Activated CD8-positive, alpha-beta T cell treated with anti-CD3 and anti-CD28 coated beads, Interleukin-2, amount 10 ng/mL, durations not matched to agents 7 days and 5 days (primary cell): ENCODE measurements around the gene RBBP5. TPM values are rescaled to one million over a fixed set of nuclear protein-coding genes. Genes with fewer than 3 reads are reported as not detected.

Source experiments
- ATAC-seq: fragments of 150-1000 bp; cut with Tn5 transposase; one replicate; pipeline ENCODE4 v1.10.0; 2021; ENCODE audit warnings: moderate library complexity
- CTCF ChIA-PET: fragments of 350-600 bp; sonication (Branson Sonifier 250); formaldehyde crosslinking; loops from one replicate; lab custom pipeline; 2021; ENCODE audit warnings: antibody characterized with exemption; lab: Charles Lee
- POLR2A ChIA-PET: fragments of 350-600 bp; sonication (Branson Sonifier 250); formaldehyde crosslinking; loops from one replicate; lab custom pipeline; 2021; ENCODE audit warnings: antibody characterized with exemption; lab: Charles Lee
- DNase-seq: peaks from one replicate; pipeline ENCODE4 v3.0.0-alpha.2; 2020
- H3K27ac Mint-ChIP-seq: one replicate; pipeline ENCODE4 v1.8.0; 2021; ENCODE audit warnings: mild to moderate bottlenecking, mixed read lengths
- H3K27me3 Mint-ChIP-seq: one replicate; pipeline ENCODE4 v1.8.0; 2021; ENCODE audit warnings: low read depth, mixed read lengths
- H3K36me3 Mint-ChIP-seq: one replicate; pipeline ENCODE4 v1.8.0; 2021; ENCODE audit warnings: low read depth, mixed read lengths
- H3K4me1 Mint-ChIP-seq: one replicate; pipeline ENCODE4 v1.8.0; 2021; ENCODE audit warnings: low read depth, mixed read lengths
- H3K4me3 Mint-ChIP-seq: one replicate; pipeline ENCODE4 v1.8.0; 2021; ENCODE audit warnings: mild to moderate bottlenecking, mixed read lengths
- H3K9me3 Mint-ChIP-seq: one replicate; pipeline ENCODE4 v1.8.0; 2022; ENCODE audit warnings: mixed read lengths; ENCODE audit not compliant: insufficient read depth
- total RNA-seq, 2 experiments: library from RNA; stranded (reverse); gene quantifications; one replicate each; pipeline ENCODE4 v1.2.3, GENCODE V29; 2021

Gene RBBP5
- total RNA-seq, 2 experiments from 2014 or later = 20.3 to 22.0 TPM

DNA sequence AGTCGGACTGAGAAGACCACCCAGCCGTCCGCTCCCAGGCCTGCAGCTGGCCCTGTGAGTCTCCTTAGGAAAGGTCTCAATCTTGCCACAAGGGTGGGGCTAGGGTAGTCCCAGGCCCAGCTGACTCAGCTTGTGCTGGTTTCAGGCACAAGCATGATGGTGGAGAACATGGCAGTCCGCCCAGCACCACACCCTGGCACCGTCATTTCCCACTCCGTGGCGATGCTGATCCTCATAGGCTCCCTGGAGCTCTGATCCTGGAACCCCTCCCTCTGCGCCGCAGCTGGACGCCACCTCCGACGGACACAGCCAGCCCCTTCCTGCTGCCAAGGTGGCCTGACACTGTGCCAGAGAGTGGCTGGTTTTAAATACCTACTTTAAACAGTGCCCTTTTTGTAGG lies 48.3 kb downstream of the RBBP5 start:
- ATAC-seq (no peak), DNase-seq (no peak)
- Mint-ChIP-seq H3K27me3 (no peaks in the 10 kb centered on the region), H3K9me3 (no peaks in the 10 kb centered on the region), H3K4me3 (no peak overlapping the region), H3K27ac (no peak overlapping the region), H3K4me1 (no peaks in the 10 kb centered on the region), H3K36me3 (no peaks in the 10 kb centered on the region)
- ChIA-PET CTCF (interaction anchor here (11.2 kb wide), 1 partner anchor 11 kb away, joined by 81 read pairs; no protein-coding TSS in a partner anchor), POLR2A (no interaction called here)

DNA sequence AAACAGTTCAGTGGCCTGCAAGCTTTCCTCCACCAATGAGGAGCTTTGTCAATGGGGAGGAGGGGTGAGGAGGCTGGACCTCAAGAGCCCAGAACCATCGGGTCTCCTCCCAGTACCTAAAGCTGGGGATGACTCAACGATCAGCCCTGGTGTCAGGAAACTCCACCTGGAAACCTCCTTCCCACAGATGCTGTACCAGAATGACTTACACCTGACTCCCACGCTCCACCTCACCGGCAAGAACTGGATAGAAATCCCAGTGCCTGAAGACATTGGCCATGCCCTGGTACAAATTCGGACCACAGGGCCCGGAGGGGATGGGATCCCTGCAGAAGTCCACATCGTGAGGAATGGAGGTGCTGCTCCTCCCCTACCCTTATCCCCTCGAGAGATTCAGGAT lies 48.9 kb downstream of the RBBP5 start:
- CTCF ChIA-PET = interaction anchor here (2.4 kb wide), 1 partner anchor 12 kb away, joined by 15 read pairs; no protein-coding TSS in a partner anchor

DNA sequence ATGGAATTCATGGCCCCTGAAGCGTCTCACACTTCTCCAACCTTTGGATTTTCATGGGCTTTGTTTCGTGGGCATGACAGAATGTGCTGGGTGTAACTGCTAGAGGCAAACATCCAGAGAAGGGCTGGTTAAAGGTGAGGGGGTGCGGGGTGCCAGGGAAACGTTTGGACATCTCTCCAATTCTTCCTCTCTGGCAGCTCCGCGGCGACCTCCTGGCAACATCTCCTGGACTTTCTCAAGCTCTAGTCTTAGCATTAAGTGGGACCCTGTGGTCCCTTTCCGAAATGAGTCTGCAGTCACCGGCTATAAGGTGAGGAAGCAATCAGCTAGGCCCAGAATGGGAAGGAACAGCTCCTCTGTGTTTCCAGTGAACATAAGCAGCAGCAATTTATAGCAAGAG lies 49.5 kb downstream of the RBBP5 start:
- DNase-seq (no peak), ATAC-seq (no peak)
- Mint-ChIP-seq H3K27ac (no peak overlapping the region), H3K4me3 (no peak overlapping the region), H3K27me3 (no peaks in the 10 kb centered on the region), H3K9me3 (no peaks in the 10 kb centered on the region), H3K4me1 (no peaks in the 10 kb centered on the region), H3K36me3 (no peaks in the 10 kb centered on the region)
- ChIA-PET CTCF (interaction anchor here (2.4 kb wide), 1 partner anchor 11 kb away, joined by 15 read pairs; no protein-coding TSS in a partner anchor), POLR2A (no interaction called here)

More for the DNA sequence above, 48.9 kb downstream of the RBBP5 start:
- Mint-ChIP-seq H3K36me3 (no peaks in the 10 kb centered on the region), H3K27ac (no peak overlapping the region), H3K27me3 (no peaks in the 10 kb centered on the region), H3K4me3 (no peak overlapping the region), H3K4me1 (no peaks in the 10 kb centered on the region), H3K9me3 (no peaks in the 10 kb centered on the region)
- DNase-seq (no peak), ATAC-seq (no peak)
- POLR2A ChIA-PET = no interaction called here

DNA sequence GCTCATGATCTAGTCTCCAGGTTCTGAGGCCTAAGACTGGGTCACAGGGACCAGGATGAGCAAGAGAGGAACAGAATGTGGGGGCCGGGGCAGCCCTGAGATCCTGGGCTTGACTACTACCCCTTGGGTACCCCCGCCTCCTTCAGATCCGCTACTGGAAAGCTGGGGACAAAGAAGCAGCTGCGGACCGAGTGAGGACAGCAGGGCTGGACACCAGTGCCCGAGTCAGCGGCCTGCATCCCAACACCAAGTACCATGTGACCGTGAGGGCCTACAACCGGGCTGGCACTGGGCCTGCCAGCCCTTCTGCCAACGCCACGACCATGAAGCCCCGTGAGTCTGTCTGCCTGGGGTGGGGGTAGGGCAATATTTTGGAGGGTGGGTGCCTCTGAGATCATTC lies 50.0 kb downstream of the RBBP5 start:
- POLR2A ChIA-PET = no interaction called here
- no peaks in the 10 kb centered on the region for H3K4me1 Mint-ChIP-seq
- DNase-seq (no peak), ATAC-seq (no peak)
- CTCF ChIA-PET = interaction anchor here (0.9 to 2.4 kb wide), 2 partner anchors 10 kb away, joined by 3 to 15 read pairs; no protein-coding TSS in a partner anchor
- H3K36me3 Mint-ChIP-seq = no peaks in the 10 kb centered on the region
- H3K27me3 Mint-ChIP-seq = no peaks in the 10 kb centered on the region
- H3K27ac Mint-ChIP-seq = no peak overlapping the region
- H3K4me3 Mint-ChIP-seq = no peak overlapping the region
- H3K9me3 Mint-ChIP-seq = no peaks in the 10 kb centered on the region

DNA sequence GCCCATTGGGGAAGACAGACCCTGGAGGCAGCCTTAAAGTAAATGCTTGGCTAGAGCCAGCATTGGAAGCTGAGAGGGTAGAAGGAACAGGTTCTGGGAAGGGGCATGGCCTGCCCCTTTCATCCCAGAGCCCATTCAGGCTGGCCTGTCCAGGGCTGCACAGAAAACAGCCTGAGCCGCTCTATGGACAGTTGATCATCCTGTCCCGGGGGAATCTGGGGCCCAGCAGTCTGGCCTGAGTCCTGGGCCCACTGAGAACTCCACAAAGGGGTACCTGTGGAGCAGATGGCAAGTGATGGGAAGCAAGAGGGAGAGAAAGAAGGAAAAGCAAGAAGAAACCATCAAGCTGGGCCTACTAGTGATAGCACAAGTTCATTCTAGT lies 50.8 kb downstream of the RBBP5 start:
- Mint-ChIP-seq H3K4me3 (no peak overlapping the region), H3K27ac (no peak overlapping the region)
- CTCF ChIA-PET = interaction anchor here (0.9 to 2.4 kb wide), 2 partner anchors 10 to 11 kb away, joined by 3 to 15 read pairs; no protein-coding TSS in a partner anchor

DNA sequence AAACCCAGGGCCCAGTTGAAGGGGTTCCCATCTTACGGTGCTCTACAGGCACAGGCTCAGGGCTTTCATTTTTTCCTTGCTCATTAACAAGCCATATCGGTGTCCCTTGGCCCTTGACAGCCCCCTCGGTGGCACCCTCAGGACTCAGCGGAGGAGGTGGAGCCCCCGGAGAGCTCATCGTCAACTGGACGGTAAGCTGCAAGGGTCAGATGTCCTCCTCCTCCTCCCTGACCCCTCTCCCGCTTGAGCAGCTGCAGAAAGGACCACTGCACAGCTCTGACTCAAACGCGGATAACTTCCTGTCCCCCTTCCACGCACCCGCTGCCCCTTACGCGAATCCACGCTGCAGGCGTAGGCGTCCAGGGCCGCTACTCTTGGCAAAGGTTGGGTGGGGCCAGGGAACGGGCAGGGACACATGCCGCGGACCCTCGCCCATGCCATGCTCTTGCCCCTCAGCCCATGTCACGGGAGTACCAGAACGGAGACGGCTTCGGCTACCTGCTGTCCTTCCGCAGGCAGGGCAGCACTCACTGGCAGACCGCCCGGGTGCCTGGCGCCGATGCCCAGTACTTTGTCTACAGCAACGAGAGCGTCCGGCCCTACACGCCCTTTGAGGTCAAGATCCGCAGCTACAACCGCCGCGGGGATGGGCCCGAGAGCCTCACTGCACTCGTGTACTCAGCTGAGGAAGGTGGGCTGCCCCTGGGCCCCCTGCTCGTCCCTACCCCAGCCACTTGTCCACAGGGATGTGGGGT lies 52.2 kb downstream of the RBBP5 start:
- Mint-ChIP-seq H3K9me3 (no peaks in the 10 kb centered on the region), H3K27me3 (no peaks in the 10 kb centered on the region), H3K4me3 (no peak overlapping the region), H3K36me3 (no peaks in the 10 kb centered on the region), H3K27ac (no peak overlapping the region), H3K4me1 (no peaks in the 10 kb centered on the region)
- ChIA-PET CTCF (interaction anchor here (1.5 kb wide), 1 partner anchor 8 kb away, joined by 6 read pairs; no protein-coding TSS in a partner anchor), POLR2A (interaction anchor here (0.5 kb wide), 1 partner anchor 221 kb away, joined by 3 read pairs; no protein-coding TSS in a partner anchor)
- DNase-seq = no peak
- ATAC-seq = no peak

More for the DNA sequence above, 50.8 kb downstream of the RBBP5 start:
- Mint-ChIP-seq H3K4me1 (no peaks in the 10 kb centered on the region), H3K9me3 (no peaks in the 10 kb centered on the region), H3K27me3 (no peaks in the 10 kb centered on the region), H3K36me3 (no peaks in the 10 kb centered on the region)
- POLR2A ChIA-PET = no interaction called here
- ATAC-seq = no peak
- no peak for DNase-seq

DNA sequence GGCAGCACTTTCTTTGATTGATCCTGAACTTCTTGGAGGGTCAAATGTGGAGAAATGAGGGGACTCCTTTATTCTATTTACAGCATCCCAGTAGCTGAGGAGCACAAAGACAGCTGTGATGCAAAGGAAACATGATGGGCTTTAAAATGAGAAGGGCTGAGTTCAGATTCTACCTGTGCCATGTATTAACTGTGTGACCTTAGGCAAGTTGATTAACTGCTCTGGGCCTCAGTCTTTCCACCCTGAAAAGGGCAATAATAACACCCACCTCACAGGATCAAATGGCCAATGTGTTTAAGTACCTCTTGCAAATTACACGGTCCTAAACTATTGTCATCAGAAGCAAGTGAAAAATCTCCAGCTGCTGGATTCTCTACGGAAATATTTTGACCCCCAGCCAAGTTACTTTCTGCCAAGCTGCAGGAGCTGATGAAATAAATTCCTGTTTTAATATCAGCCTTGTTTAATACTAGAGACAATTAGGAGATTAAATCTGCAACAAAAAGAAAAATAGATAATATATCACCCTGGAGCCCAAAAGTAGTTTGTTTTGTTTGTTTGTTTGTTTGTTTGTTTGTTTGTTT lies 53.2 kb downstream of the RBBP5 start:
- POLR2A ChIA-PET = no interaction called here
- ATAC-seq (no peak), DNase-seq (no peak)
- H3K4me1 Mint-ChIP-seq = no peaks in the 10 kb centered on the region
- CTCF ChIA-PET = no interaction called here
- no peaks in the 10 kb centered on the region for H3K27me3 Mint-ChIP-seq
- no peak overlapping the region for H3K27ac Mint-ChIP-seq
- no peak overlapping the region for H3K4me3 Mint-ChIP-seq
- H3K36me3 Mint-ChIP-seq = no peaks in the 10 kb centered on the region
- H3K9me3 Mint-ChIP-seq = no peaks in the 10 kb centered on the region

DNA sequence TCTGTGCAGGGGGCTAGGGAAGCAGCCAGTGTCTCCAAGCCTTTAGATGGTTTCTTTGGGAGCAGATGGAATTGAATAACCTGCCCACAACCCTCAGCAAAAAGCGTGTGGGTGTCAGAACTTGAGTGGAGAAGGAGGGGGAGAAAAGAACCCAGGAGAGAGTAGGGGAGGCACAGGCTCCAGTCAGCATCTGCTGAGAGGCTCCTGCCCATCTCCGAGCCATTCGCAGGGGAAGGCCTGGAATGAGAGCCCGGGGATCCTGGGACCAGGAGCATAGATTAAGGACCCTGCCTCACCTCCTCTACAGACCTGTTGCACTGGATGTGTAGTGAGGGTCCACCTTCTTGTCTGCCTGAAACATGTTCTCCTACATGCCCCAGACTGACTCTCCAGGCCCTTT lies 53.8 kb downstream of the RBBP5 start:
- DNase-seq = no peak
- no peak overlapping the region for H3K4me3 Mint-ChIP-seq
- no peaks in the 10 kb centered on the region for H3K9me3 Mint-ChIP-seq
- H3K36me3 Mint-ChIP-seq = no peaks in the 10 kb centered on the region
- ChIA-PET POLR2A (no interaction called here), CTCF (no interaction called here)
- no peaks in the 10 kb centered on the region for H3K4me1 Mint-ChIP-seq
- no peak for ATAC-seq
- no peaks in the 10 kb centered on the region for H3K27me3 Mint-ChIP-seq
- no peak overlapping the region for H3K27ac Mint-ChIP-seq

DNA sequence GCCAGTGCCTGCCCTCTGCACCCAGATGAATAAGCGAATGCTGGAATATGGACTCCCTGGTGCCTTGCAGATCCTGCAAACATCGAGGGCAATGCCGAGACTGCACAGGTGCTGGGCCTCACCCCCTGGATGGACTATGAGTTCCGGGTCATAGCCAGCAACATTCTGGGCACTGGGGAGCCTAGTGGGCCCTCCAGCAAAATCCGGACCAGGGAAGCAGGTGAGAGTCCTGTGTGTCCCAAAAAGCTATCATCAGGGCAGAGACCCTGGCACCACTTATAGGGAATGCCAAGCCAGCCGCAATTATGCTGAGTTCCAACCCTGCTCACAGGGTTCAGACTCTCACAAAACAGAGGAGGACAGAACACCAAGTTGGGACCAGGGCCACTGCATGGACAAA lies 54.7 kb downstream of the RBBP5 start:
- CTCF ChIA-PET = no interaction called here
- Mint-ChIP-seq H3K27me3 (no peaks in the 10 kb centered on the region), H3K4me1 (no peaks in the 10 kb centered on the region), H3K27ac (no peak overlapping the region), H3K36me3 (no peaks in the 10 kb centered on the region), H3K9me3 (no peaks in the 10 kb centered on the region), H3K4me3 (no peak overlapping the region)
- no peak for DNase-seq
- no peak for ATAC-seq
- POLR2A ChIA-PET = no interaction called here

DNA sequence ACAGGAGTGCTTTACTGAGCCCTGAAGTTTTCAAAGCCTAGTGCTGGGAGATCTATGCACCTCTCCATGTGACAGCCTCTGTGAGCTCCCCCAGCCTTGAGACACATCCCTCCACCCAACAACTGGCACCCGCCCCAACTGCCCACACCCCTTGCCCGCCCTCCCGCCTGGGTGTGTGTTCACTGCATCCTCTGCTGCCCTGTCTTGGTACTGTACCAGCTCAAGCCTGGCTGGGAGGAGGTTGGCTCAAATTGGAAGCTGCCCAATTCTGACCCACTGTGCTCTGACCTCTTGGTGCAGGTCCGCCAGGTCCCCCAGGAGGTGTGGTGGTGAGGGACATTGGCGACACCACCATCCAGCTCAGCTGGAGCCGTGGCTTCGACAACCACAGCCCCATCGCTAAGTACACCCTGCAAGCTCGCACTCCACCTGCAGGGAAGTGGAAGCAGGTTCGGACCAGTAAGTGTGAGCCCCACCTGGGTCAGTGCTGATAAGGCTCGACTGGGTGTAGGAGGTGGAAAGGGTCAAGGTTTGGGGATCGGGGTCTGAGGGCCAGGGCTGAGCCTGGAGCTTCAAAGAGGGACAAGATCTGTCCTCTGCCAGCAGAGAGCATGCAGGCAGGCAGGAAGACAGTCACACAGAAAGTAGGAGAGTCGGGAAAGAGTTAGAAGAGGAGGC lies 55.5 kb downstream of the RBBP5 start:
- ATAC-seq (no peak), DNase-seq (no peak)
- CTCF ChIA-PET = interaction anchor here (0.9 kb wide), 1 partner anchor 77 kb away, joined by 6 read pairs; no protein-coding TSS in a partner anchor
- Mint-ChIP-seq H3K27me3 (no peaks in the 10 kb centered on the region), H3K36me3 (no peaks in the 10 kb centered on the region), H3K9me3 (no peaks in the 10 kb centered on the region), H3K27ac (no peak overlapping the region), H3K4me1 (no peaks in the 10 kb centered on the region), H3K4me3 (no peak overlapping the region)
- POLR2A ChIA-PET = no interaction called here

DNA sequence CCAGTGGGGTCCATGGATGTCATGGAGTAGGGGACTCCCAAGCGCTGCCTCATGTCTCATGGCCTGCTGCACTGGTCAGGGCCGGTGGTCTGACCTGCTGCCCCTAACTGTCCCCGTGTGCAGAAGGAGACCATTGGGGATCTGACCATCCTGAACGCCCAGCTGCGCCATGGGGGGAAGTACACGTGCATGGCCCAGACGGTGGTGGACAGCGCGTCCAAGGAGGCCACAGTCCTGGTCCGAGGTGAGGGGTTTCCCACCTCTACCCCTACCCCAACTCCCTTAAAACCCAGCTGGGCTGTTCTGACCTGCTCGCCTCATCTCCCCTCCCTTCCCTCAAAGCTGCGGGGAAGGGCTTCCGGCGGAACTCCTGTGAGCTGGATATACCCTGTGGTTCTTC lies 56.1 kb downstream of the RBBP5 start:
- no peak overlapping the region for H3K27ac Mint-ChIP-seq
- H3K36me3 Mint-ChIP-seq = no peaks in the 10 kb centered on the region
- no peaks in the 10 kb centered on the region for H3K27me3 Mint-ChIP-seq
- no peaks in the 10 kb centered on the region for H3K9me3 Mint-ChIP-seq
- H3K4me3 Mint-ChIP-seq = no peak overlapping the region
- ATAC-seq (no peak), DNase-seq (no peak)
- POLR2A ChIA-PET = no interaction called here
- H3K4me1 Mint-ChIP-seq = no peaks in the 10 kb centered on the region
- CTCF ChIA-PET = interaction anchor here (0.9 kb wide), 1 partner anchor 76 kb away, joined by 6 read pairs; no protein-coding TSS in a partner anchor
